CD4-positive, alpha-beta T cell (primary cell): ENCODE measurements around the gene SZT2. TPM values are rescaled to one million over a fixed set of nuclear protein-coding genes. Genes with fewer than 3 reads are reported as not detected.

Source experiments
- ATAC-seq: fragments of 200-7000 bp; cut with Tn5 transposase; one replicate; pipeline ENCODE4 v1.10.0; 2022; ENCODE audit warnings: mild to moderate bottlenecking; ENCODE audit not compliant: poor library complexity
- CTCF ChIA-PET: fragments of 350-600 bp; sonication (Branson Sonifier 250); formaldehyde crosslinking; loops from one replicate; lab custom pipeline; 2021; ENCODE audit warnings: antibody characterized with exemption, inconsistent platforms; lab: Charles Lee
- POLR2A ChIA-PET: fragments of 350-600 bp; sonication (Branson Sonifier 250); formaldehyde crosslinking; loops from one replicate; lab custom pipeline; 2021; ENCODE audit warnings: antibody characterized with exemption, inconsistent platforms; lab: Charles Lee
- DNase-seq, 14 experiments: peaks; one replicate each; pipeline ENCODE4 v3.0.0-alpha.2; 2013 to 2020; ENCODE audit warnings: mixed read lengths in 2 of 14
- H3K27ac ChIP-seq, 2 donors: one replicate each; pipeline versions ENCODE4 v1.5.1 to v1.7.0; 2013; ENCODE audit warnings: low read length in 2 of 2, low read depth in 1 of 2, mild to moderate bottlenecking in 1 of 2
- H3K27me3 ChIP-seq, 2 experiments: 1 replicate in 1 of 2; 2 replicates in 1 of 2; pipeline versions ENCODE4 v1.6.1 to v1.7.0; 2013; ENCODE audit warnings: low read length in 2 of 2, control low read depth in 1 of 2, mild to moderate bottlenecking in 1 of 2, moderate library complexity in 1 of 2; ENCODE audit not compliant: insufficient read depth in 2 of 2, control insufficient read depth in 1 of 2
- H3K36me3 ChIP-seq: one replicate; pipeline ENCODE4 v1.6.1; 2013; ENCODE audit warnings: low read length, control low read depth; ENCODE audit not compliant: insufficient read depth
- H3K4me1 ChIP-seq: one replicate; pipeline ENCODE4 v1.6.1; 2013; ENCODE audit warnings: low read length, control low read depth; ENCODE audit not compliant: insufficient read depth
- H3K4me3 ChIP-seq: one replicate; pipeline ENCODE4 v1.5.1; 2013; ENCODE audit warnings: mild to moderate bottlenecking, low read length, moderate library complexity
- H3K9me3 ChIP-seq, 2 experiments: 1 replicate in 1 of 2; 2 replicates in 1 of 2; pipeline versions ENCODE4 v1.6.1 to v1.7.0; 2013; ENCODE audit warnings: low read length in 2 of 2, mild to moderate bottlenecking in 2 of 2, control low read depth in 1 of 2, moderate library complexity in 1 of 2; ENCODE audit not compliant: control insufficient read depth in 1 of 2, insufficient read depth in 1 of 2
- H3K27ac Mint-ChIP-seq: one replicate; pipeline ENCODE4 v1.8.0; 2020; ENCODE audit warnings: mixed read lengths
- H3K27me3 Mint-ChIP-seq: one replicate; pipeline ENCODE4 v1.8.0; 2021; ENCODE audit warnings: mixed read lengths
- H3K36me3 Mint-ChIP-seq: one replicate; pipeline ENCODE4 v1.8.0; 2021; ENCODE audit warnings: low read depth, mixed read lengths
- H3K4me1 Mint-ChIP-seq: one replicate; pipeline ENCODE4 v1.8.0; 2021; ENCODE audit warnings: low read depth, mixed read lengths
- H3K4me3 Mint-ChIP-seq: one replicate; pipeline ENCODE4 v1.8.0; 2020; ENCODE audit warnings: mild to moderate bottlenecking, mixed read lengths
- H3K9me3 Mint-ChIP-seq: one replicate; pipeline ENCODE4 v1.8.0; 2020; ENCODE audit warnings: mixed read lengths
- CTCF ChIP-seq: fragments of 200-600 bp; IDR thresholded peaks from one replicate; pipeline ENCODE4 v1.8.0; 2022; ENCODE audit warnings: antibody characterized with exemption, mild to moderate bottlenecking
- intact Hi-C, 2 experiments: fragments of 100-400 bp; cut with DNase I in 1 of 2; cut with micrococcal nuclease in 1 of 2; formaldehyde crosslinking; loops; one replicate each; pipeline versions ENCODE4 v1.15.1 to v1.9.0; 2023 to 2025; cut with DNase I, micrococcal nuclease
- total RNA-seq, 174 experiments: library from RNA in 2 of 174; stranded (reverse) in 2 of 174; gene quantifications; one replicate each; pipeline ENCODE4 v1.2.3 and lab custom pipeline; 2021 to 2026

The SZT2 gene
- total RNA-seq, 2 experiments from 2014 or later: 69.7 to 72.5 TPM

- Histone ChIP-seq H3K27me3 (no peaks in the 10 kb centered on the region), H3K27ac (no peak overlapping the region), H3K4me1 (peaks cover 2% of the 10 kb centered on the region), H3K36me3 (peaks cover 3% of the 10 kb centered on the region), H3K4me3 (no peak overlapping the region), H3K9me3 (no peaks in the 10 kb centered on the region)
- ChIA-PET CTCF (interaction anchor here (0.6 kb wide), 1 partner anchor 29 kb away, joined by 5 read pairs; no protein-coding TSS in a partner anchor), POLR2A (interaction anchor here (1.6 kb wide), 1 partner anchor 9 kb away, joined by 8 read pairs; the partner anchor contains the start of gene ELOVL1)
- Mint-ChIP-seq H3K36me3 (peaks cover 10% of the 10 kb centered on the region), H3K4me1 (peaks cover 6% of the 10 kb centered on the region), H3K27me3 (no peaks in the 10 kb centered on the region), H3K4me3 (no peak overlapping the region), H3K27ac (no peak overlapping the region), H3K9me3 (no peaks in the 10 kb centered on the region)
- no peak for TF ChIP-seq CTCF
- intact Hi-C loops: no loop called here
- ATAC-seq: no peak
- DNase-seq: no peak
Measured at GRCh38 chr1:43376723-43377235, 12.9 kb upstream of the SZT2 start.

- CTCF ChIA-PET: no interaction called here
- Mint-ChIP-seq H3K4me3 (no peak overlapping the region), H3K36me3 (peaks cover 21% of the 10 kb centered on the region), H3K4me1 (peaks cover 6% of the 10 kb centered on the region), H3K27me3 (no peaks in the 10 kb centered on the region), H3K9me3 (no peaks in the 10 kb centered on the region), H3K27ac (no peak overlapping the region)
- no peak for DNase-seq
- POLR2A ChIA-PET: interaction anchor here (0.7 to 1.6 kb wide), 3 partner anchors 10 to 288 kb away, joined by 3 to 8 read pairs (median 3); partner anchors contain the start of gene ELOVL1
- peaks cover 2% of the 10 kb centered on the region for H3K4me1 ChIP-seq
- no peaks in the 10 kb centered on the region for H3K27me3 ChIP-seq
- no peak for ATAC-seq
- H3K36me3 ChIP-seq: peaks cover 11% of the 10 kb centered on the region
- H3K4me3 ChIP-seq: no peak overlapping the region
- intact Hi-C loops: no loop called here
- TF ChIP-seq CTCF: no peak
- H3K27ac ChIP-seq: no peak overlapping the region
- H3K9me3 ChIP-seq: no peaks in the 10 kb centered on the region
Measured at GRCh38 chr1:43377831-43378230, 11.9 kb upstream of the SZT2 start.

- no peaks in the 10 kb centered on the region for H3K9me3 Mint-ChIP-seq
- Histone ChIP-seq H3K27ac (no peak overlapping the region), H3K4me3 (no peak overlapping the region), H3K36me3 (peaks cover 27% of the 10 kb centered on the region), H3K27me3 (no peaks in the 10 kb centered on the region), H3K4me1 (peaks cover 2% of the 10 kb centered on the region), H3K9me3 (no peaks in the 10 kb centered on the region)
- H3K27ac Mint-ChIP-seq: no peak overlapping the region
- CTCF ChIA-PET: no interaction called here
- ATAC-seq (no peak), DNase-seq (no peak)
- POLR2A ChIA-PET: no interaction called here
- H3K27me3 Mint-ChIP-seq: no peaks in the 10 kb centered on the region
- intact Hi-C loops: no loop called here
- H3K4me3 Mint-ChIP-seq: no peak overlapping the region
- peaks cover 37% of the 10 kb centered on the region for H3K36me3 Mint-ChIP-seq
- H3K4me1 Mint-ChIP-seq: peaks cover 6% of the 10 kb centered on the region
- no peak for TF ChIP-seq CTCF
Measured at GRCh38 chr1:43379476-43379875, 10.2 kb upstream of the SZT2 start.
